ENCODE measurements around the gene TEX101.
"Not testable (repeated sequence)": the region's sequence is repeated elsewhere in the genome, so short reads cannot be mapped to it uniquely, and the experiment has no call there.

Gene TEX101, protein sequence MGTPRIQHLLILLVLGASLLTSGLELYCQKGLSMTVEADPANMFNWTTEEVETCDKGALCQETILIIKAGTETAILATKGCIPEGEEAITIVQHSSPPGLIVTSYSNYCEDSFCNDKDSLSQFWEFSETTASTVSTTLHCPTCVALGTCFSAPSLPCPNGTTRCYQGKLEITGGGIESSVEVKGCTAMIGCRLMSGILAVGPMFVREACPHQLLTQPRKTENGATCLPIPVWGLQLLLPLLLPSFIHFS

DNA sequence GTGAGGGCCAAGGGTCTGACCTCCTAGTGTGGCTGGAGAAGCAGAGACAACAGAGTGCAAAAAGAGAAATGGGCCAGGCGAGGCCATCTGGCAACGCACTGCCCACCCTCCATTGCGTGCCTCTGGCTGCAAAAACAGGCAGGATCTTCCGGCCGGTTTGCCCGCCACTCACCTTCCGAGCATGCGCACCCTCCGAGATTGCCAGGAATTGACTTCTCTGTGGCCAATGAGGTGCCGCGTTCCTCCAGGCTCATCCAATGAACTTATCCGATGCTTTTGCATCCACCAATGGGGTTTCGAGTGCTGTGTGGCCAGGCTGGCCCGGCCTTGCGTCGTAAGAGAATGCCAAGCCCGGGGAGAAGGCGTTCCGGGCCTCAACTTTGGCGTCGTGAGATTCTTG, at the start of gene TEX101:
TSS of gene TEX101 (plus strand) at position 337 of the 400 bp plus-strand sequence. CDS start 1,030 bp downstream, outside the sequence.
- no peaks in the 10 kb centered on the region for H3K27me3 Mint-ChIP-seq (ENCODE audit: low read depth, poor library complexity)
- no peak within 1 kb of the TSS for H3K27ac Mint-ChIP-seq
- peaks cover 79% of the 10 kb centered on the region for H3K9me3 Mint-ChIP-seq
- DNase-seq = no peak
- H3K4me1 Mint-ChIP-seq = no peaks in the 10 kb centered on the region
- no peaks in the 10 kb centered on the region for H3K36me3 Mint-ChIP-seq (ENCODE audit: low read depth)
- H3K4me3 Mint-ChIP-seq = no peak within 1 kb of the TSS
- TF ChIP-seq, protein P1, sequence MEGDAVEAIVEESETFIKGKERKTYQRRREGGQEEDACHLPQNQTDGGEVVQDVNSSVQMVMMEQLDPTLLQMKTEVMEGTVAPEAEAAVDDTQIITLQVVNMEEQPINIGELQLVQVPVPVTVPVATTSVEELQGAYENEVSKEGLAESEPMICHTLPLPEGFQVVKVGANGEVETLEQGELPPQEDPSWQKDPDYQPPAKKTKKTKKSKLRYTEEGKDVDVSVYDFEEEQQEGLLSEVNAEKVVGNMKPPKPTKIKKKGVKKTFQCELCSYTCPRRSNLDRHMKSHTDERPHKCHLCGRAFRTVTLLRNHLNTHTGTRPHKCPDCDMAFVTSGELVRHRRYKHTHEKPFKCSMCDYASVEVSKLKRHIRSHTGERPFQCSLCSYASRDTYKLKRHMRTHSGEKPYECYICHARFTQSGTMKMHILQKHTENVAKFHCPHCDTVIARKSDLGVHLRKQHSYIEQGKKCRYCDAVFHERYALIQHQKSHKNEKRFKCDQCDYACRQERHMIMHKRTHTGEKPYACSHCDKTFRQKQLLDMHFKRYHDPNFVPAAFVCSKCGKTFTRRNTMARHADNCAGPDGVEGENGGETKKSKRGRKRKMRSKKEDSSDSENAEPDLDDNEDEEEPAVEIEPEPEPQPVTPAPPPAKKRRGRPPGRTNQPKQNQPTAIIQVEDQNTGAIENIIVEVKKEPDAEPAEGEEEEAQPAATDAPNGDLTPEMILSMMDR (IDR thresholded peaks at IDR 0.05) = no peak

DNA sequence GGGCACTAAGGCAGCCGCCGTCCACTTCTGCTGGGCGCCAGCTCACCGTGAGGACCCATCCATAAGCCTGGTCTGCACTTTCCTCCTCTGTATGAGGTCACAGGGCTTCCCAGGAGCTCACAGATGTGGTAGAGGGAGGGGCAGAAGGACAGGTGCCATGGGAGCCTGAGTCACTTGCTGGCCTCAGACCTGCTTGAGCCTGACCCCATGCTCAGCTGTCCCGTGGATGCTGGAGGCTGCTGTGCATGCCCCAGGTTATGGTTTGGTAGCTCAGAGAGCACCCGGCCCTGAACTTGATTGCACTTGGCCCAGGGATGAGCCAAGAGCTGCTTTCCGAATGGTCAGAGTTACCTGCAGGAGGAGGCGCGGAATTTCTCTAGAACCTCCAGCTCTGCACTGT, 49.0 kb upstream of the TEX101 start:
- not testable (repeated sequence) for H3K4me1 Mint-ChIP-seq; H3K4me3 Mint-ChIP-seq; DNase-seq; H3K36me3 Mint-ChIP-seq (ENCODE audit: low read depth); H3K27ac Mint-ChIP-seq
- Mint-ChIP-seq H3K27me3 (ENCODE audit: low read depth, poor library complexity) (peaks cover 13% of the 10 kb centered on the region), H3K9me3 (peaks cover 36% of the 10 kb centered on the region)

DNA sequence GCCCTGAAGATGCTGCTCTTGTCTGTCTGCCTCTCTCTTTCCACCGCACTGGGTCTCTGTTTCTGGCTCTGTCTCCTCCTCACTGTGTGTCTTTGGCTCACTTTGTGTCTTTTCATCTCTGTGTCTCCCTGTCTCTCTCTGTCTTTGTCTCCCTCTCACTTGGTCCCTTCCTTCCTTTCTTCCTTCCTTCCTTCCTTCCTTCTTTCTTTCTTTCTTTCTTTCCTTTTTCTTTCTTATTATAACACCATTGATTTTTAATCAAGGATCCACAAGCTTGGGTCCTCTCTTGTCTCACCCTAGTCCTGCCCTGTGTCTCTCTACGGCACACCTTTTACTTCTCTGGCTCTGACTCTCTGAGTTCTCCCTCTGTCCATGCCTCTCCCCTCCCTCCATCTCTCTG, 46.9 kb upstream of the TEX101 start:
- DNase-seq = no peak
- TF ChIP-seq, protein P1 (IDR thresholded peaks at IDR 0.05) = no peak
- Mint-ChIP-seq H3K36me3 (ENCODE audit: low read depth) (no peaks in the 10 kb centered on the region), H3K27me3 (ENCODE audit: low read depth, poor library complexity) (peaks cover 13% of the 10 kb centered on the region), H3K9me3 (peaks cover 43% of the 10 kb centered on the region), H3K4me1 (no peaks in the 10 kb centered on the region), H3K4me3 (no peak overlapping the region), H3K27ac (no peak overlapping the region)

DNA sequence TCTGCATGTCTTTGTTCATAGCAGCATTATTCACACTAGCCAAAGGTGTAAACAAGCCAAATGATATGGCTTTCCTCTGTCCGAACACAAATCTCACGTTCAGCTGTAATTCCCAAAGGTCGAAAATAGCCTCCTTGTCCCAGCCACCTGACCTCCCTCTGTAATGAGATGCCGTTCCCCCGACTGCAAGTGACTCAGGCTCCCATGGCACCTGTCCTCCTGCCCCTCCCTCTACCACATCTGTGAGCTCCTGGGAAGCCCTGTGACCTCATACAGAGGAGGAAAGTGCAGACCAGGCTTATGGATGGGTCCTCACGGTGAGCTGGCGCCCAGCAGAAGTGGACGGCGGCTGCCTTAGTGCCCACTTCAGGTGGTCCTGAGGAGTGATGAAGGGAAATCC, 45.8 kb upstream of the TEX101 start:
- not testable (repeated sequence) for H3K27ac Mint-ChIP-seq; H3K4me3 Mint-ChIP-seq; H3K36me3 Mint-ChIP-seq (ENCODE audit: low read depth); H3K4me1 Mint-ChIP-seq; DNase-seq
- H3K9me3 Mint-ChIP-seq = peaks cover 38% of the 10 kb centered on the region
- H3K27me3 Mint-ChIP-seq (ENCODE audit: low read depth, poor library complexity) = peaks cover 13% of the 10 kb centered on the region

DNA sequence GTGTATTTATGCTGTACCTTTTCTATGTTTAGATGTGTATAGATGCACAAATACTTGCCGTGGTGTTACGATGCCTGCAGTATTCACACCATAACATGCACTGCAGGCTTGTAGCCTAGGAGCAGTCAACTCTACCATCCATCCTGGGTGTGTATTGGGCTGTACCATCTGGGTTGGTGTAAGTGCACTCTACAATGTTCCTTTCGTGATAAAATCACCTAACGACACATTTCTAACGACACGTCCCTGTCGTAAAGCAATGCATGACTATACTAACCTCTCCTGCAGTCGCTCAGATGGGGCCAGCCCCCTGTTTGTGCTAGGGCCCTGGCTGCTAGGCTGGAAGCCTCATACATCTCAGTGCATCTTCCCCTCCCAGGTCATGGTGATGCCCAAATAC, 42.8 kb upstream of the TEX101 start:
- no peak for DNase-seq
- peaks cover 31% of the 10 kb centered on the region for H3K9me3 Mint-ChIP-seq
- H3K27me3 Mint-ChIP-seq (ENCODE audit: low read depth, poor library complexity) = peaks cover 8% of the 10 kb centered on the region
- H3K4me1 Mint-ChIP-seq = no peaks in the 10 kb centered on the region
- no peak overlapping the region for H3K27ac Mint-ChIP-seq
- no peak overlapping the region for H3K4me3 Mint-ChIP-seq
- TF ChIP-seq, protein P1 (IDR thresholded peaks at IDR 0.05) = no peak
- H3K36me3 Mint-ChIP-seq (ENCODE audit: low read depth) = no peaks in the 10 kb centered on the region

DNA sequence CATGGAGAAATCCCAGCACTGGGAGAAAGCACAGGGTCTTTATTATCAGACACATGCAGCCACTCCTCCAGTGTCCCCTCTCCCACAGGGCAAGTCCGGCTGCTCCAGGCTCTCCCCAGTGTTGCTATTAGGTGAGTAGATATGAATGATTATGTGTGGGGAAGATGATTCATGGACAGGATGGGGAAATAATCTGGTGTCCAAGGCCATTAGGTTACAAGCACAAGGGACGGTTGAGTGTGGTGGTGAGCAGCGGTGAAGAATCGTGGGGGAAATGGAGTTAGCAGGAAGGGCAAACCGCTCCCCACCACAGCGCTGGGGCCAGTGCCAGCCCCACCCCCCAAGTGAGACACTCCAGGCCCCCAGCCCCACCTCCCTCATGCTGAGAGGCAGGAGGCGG, 42.2 kb upstream of the TEX101 start:
- TF ChIP-seq, protein P1 (IDR thresholded peaks at IDR 0.05) = no peak
- H3K9me3 Mint-ChIP-seq = peaks cover 31% of the 10 kb centered on the region
- peaks cover 8% of the 10 kb centered on the region for H3K27me3 Mint-ChIP-seq (ENCODE audit: low read depth, poor library complexity)
- no peaks in the 10 kb centered on the region for H3K4me1 Mint-ChIP-seq
- no peak for DNase-seq
- no peaks in the 10 kb centered on the region for H3K36me3 Mint-ChIP-seq (ENCODE audit: low read depth)
- no peak overlapping the region for H3K4me3 Mint-ChIP-seq
- H3K27ac Mint-ChIP-seq = no peak overlapping the region

DNA sequence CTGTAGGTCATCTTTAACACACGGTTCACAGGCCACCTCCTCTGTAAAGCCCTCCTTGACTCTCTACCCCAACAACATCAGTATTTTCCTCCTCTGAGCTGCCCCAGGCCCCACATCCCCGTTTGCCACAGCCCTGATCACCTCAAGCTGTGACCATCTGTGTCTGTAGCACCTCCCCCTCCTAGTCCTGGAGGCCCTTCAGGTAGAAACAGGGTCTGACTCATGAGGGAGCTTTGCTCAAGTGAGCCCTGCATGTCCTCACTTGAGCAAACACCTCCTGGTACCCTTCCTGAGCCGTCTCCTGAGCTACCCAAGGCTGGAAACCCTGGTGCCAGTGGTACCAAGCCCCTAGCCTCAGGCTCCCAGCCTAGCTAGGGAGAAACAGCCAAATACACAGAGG, 37.1 kb upstream of the TEX101 start:
- H3K27me3 Mint-ChIP-seq (ENCODE audit: low read depth, poor library complexity); H3K4me3 Mint-ChIP-seq; H3K36me3 Mint-ChIP-seq (ENCODE audit: low read depth); H3K27ac Mint-ChIP-seq; H3K4me1 Mint-ChIP-seq; DNase-seq: not testable (repeated sequence)
- peaks cover 13% of the 10 kb centered on the region for H3K9me3 Mint-ChIP-seq
